Activated CD8-positive, alpha-beta memory T cell treated with anti-CD3 and anti-CD28 coated beads, Interleukin-2, amount 50 U/mL, for 24 hours (primary cell): Measurements from ENCODE around the gene DLEC1.

Source experiments
- DNase-seq: peaks from one replicate; pipeline ENCODE4 v3.0.0-alpha.2; 2020; ENCODE audit errors: extremely low read depth

Gene DLEC1

DNA sequence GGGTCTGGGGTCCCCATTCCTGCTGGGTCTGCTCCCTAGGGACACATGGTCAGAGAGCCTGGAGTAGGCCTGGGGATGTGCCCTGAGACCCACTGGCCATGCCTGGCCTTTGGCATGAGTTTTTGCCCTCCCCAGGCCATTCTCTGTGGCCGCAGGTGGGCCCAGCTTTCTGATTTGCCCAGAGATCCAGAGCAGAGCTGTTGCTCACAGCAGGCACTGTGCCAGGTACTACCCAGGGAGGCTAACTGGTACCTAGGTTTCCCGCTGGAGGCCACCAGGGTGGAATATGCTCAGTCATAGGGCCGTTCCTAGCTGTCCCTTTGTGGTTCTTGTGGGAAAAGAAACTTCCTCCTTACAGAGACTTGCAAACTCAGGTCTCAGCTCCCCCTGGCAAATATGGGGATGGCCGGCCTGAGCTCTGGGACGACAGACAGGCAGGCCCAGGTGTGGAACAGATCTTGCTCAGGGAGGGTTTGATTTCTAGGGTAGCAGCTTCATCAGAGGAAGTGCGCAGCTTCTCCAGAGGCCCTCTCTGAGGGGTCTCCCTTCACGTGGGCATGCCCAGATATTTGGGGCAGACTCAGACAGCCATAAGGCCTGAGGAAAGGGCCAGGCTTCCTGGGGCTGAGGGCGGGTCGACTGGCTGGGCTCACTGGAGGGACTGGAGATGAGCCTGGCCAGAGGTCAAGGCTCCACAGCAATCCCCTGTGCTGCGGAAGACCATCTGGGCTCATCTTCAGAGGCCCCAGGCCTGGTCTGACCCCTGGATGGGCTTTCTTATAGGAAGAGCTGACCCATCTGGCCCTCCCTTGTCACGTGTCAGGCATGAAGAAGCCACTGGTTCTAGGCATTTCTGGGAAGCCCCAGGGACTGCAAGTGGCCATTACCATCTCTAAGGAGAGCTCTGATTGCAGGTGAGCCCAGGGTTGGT is 69.9 kb downstream of the DLEC1 start:
- no peak for DNase-seq

DNA sequence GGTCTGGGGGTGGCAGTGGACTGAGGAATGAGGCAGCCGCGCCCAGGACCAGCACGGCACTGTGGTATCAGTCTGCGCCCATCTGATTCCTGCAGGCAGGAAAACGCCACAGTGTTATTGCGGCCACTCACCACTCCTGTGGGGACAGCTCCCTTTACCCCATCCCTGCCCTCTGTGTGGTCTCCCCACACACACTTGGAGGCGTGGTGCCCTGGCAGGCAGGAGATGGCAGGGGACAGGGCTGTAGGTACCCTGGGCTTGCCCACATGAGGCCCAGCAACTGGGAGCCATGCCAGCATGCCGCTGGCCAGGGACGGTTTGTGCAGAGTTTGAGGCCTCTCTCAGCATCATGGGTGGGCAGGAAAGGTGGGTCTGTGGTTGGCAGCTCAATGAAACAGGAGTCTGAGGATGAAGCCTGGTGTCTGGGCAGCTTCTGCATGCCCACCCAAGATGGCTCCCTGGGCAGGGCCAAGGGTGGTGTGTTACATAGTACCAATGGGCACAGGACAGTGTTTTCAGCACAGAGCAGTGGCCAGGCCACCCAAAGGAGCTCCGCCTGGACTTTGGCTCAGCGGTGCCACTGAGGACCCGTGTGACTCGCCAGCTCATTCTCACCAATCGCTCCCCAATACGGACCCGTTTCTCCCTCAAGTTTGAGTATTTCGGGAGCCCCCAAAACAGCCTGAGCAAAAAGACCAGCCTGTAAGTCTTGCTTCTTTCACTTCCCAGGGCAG is 70.7 kb downstream of the DLEC1 start:
- DNase-seq, result no peak

GRCh38 chr3:38110314-38111050 is 71.5 kb downstream of the DLEC1 start:
- DNase-seq, result no peak

DNA sequence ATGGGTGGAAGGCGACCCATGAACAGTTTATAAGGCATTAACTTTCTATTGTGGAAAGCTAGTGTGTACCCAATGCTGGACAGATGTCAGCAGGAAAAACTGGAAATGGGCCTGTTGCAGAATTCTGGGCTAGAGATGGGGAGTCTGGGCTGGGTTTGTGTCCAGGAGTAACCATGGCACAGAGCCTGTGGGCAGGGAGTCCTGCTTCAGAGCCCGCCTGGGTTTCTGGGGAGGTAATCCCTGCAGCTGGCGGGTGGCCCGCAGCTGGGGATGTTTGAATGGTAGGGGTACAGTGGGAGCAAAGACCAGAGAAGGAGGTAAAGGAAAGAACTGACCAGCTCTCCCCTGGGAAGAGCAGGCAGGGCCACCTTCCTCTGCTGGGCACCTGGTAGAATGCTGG is 72.2 kb downstream of the DLEC1 start:
- no peak for DNase-seq

DNA sequence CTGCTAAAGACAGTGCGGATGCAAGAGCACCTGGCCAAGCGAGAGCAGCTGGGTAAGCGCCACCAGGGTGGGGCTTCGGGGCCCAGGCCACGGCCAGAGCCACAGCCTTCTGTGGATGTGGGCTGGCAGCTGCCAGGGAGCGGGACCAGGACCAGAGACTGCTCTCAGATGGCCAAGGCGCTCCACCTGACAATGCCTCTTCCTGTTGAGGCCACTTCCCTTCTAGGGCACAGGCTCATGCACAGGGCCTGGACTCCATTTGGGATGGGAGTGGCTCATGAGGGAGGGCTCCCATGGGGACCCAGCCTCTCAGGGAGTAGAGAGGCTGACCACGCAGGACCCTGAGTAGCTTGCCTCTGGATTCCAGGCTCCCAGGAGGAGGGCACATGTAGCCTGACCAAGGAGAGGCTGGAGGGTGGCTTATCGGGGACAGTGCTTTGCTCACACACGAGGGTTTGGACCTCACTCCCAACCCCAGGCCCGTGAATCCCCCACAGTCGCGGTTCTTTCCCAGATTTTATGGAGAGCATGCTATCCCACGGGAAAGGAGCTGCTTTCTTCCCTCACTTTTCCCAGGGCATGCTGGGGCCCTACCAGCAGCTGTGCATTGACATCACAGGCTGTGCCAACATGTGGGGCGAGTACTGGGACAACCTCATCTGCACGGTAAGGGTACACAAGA is 72.8 kb downstream of the DLEC1 start:
- DNase-seq, result no peak

GRCh38 chr3:38112378-38112761 is 73.4 kb downstream of the DLEC1 start:
- no peak for DNase-seq

DNA sequence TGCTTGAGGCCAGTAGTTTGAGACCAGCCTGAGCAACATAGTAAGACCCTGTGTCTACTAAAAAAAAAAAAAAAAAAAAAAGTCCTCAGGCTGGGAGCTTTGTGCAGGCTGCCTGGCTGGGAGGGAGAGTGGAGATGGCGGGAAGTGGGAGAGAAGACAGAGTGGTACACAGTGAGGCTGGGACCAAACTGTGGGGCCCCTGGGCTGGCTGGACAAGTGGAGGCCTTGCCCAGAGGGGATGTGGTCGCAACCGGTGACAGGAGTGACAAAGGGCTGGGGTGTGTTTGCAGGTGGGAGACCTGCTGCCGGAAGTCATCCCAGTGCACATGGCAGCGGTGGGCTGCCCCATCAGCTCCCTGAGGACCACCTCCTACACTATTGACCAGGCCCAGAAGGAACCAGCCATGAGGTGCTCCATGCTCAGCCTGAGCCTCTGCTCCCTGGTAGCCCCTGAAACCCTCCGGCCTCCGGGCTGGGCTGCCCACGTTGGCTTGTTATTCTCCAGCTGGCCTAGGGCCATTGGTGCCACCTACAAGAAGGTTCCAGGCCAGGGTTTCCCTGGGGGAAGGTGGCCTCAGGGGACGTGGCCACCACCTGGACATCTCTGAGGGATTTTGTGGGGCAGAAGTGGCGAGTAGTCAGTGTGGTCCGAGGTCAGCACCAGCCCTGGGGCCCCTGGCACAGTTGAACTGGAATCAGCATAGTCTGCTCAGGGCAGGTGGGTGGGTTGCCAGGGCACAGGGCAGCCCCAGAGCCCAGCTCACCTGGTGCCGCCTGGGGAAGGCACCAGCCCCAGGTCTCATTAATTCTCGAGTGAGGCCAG is 75.3 kb downstream of the DLEC1 start:
- DNase-seq, result no peak

DNA sequence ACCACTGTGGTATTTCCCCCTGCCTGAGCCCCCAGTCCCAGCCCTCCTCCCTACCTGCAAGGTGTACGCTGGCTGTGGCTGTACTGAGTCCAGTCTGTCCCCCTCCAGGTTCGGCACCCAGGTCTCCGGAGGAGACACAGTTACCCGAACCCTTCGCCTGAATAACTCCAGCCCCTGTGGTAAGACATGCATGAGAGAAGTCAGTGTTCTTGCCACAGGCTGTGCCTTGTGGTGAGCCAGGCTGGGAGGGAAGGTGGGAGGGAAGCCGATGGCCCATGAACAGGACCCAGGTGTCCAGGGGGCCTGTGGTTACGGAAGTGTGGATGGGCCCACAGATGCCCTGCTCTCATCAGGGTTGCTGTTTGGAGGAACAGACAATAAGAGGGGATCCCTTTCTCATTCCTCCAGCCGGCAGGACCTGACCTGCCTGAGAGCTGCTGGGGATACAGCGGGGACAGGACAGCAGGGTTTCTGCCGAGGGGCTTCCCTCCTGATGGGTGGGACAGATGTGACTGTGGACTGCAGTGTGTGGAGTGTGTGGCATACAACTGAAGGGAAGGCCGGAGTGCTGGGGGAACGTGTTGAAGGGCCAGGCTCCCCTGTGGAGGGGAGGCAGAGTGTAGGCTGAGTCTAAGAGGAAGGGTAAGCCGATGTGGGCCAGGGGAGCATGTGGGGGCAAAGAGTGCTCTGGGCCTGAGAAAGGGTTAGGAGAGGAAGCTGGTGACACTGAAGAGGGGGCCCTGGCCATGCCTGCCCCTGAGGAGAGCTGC is 76.1 kb downstream of the DLEC1 start:
- no peak for DNase-seq

- DNase-seq, result no peak
Measured at GRCh38 chr3:38115645-38116427, 76.8 kb downstream of the DLEC1 start.

GRCh38 chr3:38116471-38117162 is 77.6 kb downstream of the DLEC1 start:
- DNase-seq, result no peak

DNA sequence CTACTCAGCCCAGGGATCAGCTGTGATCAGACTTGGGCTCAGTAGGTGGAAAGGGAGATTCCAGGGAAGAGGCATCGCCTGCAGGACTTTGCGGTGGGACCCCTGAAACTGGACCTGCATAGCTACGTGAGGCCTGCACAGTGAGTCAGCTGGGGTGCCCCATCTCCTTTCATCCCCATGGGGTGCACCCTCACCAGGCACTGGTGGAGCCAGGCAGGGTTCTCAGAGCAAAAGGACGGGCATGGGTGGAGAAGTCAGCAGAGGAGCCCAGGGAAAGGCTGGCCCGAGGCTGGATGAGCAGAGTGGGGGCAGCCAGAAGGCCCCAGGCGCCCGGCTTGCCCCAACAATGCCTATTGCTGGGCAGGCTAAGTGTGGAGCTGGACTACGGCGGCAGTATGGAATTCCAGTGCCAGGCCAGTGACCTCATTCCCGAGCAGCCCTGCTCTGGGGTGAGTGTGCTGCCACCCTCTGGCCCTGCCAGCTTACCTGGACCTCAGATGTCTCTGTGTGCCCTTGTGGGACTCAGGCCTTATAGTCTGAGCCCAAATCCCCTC is 78.2 kb downstream of the DLEC1 start:
- no peak for DNase-seq

DNA sequence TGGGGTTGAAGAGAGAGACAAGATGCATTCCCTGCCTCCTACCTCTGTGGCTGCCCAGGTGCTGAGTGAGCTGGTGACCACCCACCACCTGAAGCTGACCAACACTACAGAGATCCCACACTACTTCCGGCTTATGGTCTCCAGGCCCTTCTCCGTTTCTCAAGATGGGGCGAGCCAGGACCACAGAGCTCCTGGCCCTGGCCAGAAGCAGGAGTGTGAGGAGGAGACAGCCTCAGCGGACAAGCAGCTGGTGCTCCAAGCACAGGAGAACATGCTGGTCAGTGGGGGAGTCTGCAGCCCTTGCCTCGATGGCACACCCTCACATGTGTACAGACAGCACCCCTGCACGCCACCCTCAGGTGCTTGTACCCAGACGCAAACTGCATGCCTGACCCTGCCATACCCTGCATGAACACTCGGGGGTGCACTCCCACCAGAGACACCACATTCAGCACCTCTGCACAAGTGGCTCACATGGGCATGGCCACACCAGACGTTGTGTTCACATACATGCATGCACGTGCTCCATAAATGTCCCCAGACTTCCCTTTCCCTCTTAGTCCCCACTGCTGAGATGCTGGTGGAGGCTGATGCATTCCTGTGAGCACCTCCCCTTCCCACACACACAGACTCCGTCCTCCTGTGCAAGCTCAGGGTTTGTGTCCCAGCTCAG is 78.9 kb downstream of the DLEC1 start:
- peak; percentile 34 for DNase-seq

- no peak for DNase-seq
Measured at GRCh38 chr3:38118421-38119247, 79.6 kb downstream of the DLEC1 start.

GRCh38 chr3:38119248-38119544 is 80.2 kb downstream of the DLEC1 start:
- DNase-seq, result no peak

- no peak for DNase-seq
Measured at GRCh38 chr3:38119821-38120692, 81.0 kb downstream of the DLEC1 start.
